HEK293 (cell line): Measurements from ENCODE around the gene FREM1.

Experiments
- CTCF ChIA-PET: fragments of 350-600 bp; formaldehyde crosslinking; extraction: SDS; loops from one replicate; lab custom pipeline; 2021; ENCODE audit warnings: antibody characterized with exemption; lab: Yijun Ruan, JAX
- POLR2A ChIA-PET: fragments of 300-600 bp; formaldehyde crosslinking; extraction: SDS; loops from one replicate; lab custom pipeline; 2020; ENCODE audit warnings: antibody characterized with exemption, inconsistent platforms; lab: Yijun Ruan, JAX
- H3K27ac ChIP-seq: fragments of 200-500 bp; sonication (Bioruptor generic); 2 replicates; pipeline ENCODE4 v1.5.1; 2014; ENCODE audit warnings: low read depth, low read length, control low read depth, inconsistent platforms; ENCODE audit errors: extremely low read depth
- H3K36me3 ChIP-seq, 2 experiments: fragments of 200-500 bp in 1 of 2; sonication (Bioruptor generic) in 1 of 2; 1 replicate in 1 of 2; 2 replicates in 1 of 2; pipeline ENCODE4 v1.5.1; 2014 to 2017; ENCODE audit warnings: inconsistent platforms in 2 of 2, low read length in 2 of 2; ENCODE audit not compliant: control insufficient read depth in 2 of 2, insufficient read depth in 1 of 2
- H3K4me1 ChIP-seq: fragments of 200-500 bp; sonication (Bioruptor generic); 2 replicates; pipeline ENCODE4 v1.5.1; 2014; ENCODE audit warnings: mild to moderate bottlenecking, low read length, inconsistent platforms; ENCODE audit not compliant: control insufficient read depth, insufficient read depth
- H3K4me3 ChIP-seq: 2 replicates; pipeline ENCODE4 v1.5.1; 2011; ENCODE audit warnings: low read depth, mild to moderate bottlenecking, control low read depth, low read length, moderate library complexity
- H3K9me3 ChIP-seq: fragments of 200-500 bp; sonication (Bioruptor generic); 2 replicates; pipeline ENCODE4 v1.5.1; 2014; ENCODE audit warnings: low read depth, low read length, inconsistent platforms; ENCODE audit not compliant: control insufficient read depth, insufficient read depth
- BCL11A ChIP-seq: fragments of 450-650 bp; formaldehyde crosslinking; IDR thresholded peaks from 2 replicates; pipeline ENCODE4 v1.5.1; 2016; ENCODE audit warnings: low read depth, missing biosample characterization, missing genetic modification characterization
- EGR2 ChIP-seq: fragments of 450-650 bp; formaldehyde crosslinking; IDR thresholded peaks from 2 replicates; pipeline ENCODE4 v1.5.1; 2016; ENCODE audit warnings: low read depth, missing biosample characterization, missing genetic modification characterization
- FEZF1 ChIP-seq: fragments of 450-650 bp; formaldehyde crosslinking; IDR thresholded peaks from 2 replicates; pipeline ENCODE4 v1.5.1; 2016; ENCODE audit warnings: missing biosample characterization, missing genetic modification characterization
- GLI4 ChIP-seq: fragments of 450-650 bp; formaldehyde crosslinking; IDR thresholded peaks from 2 replicates; pipeline ENCODE4 v1.5.1; 2016; ENCODE audit warnings: missing biosample characterization, missing genetic modification characterization
- HOXD13 ChIP-seq: sonication (generic); formaldehyde crosslinking; IDR thresholded peaks from 2 replicates; pipeline ENCODE4 v1.8.0; 2022; ENCODE audit warnings: missing genetic modification reagents, borderline replicate concordance
- KLF8 ChIP-seq: fragments of 450-650 bp; formaldehyde crosslinking; IDR thresholded peaks from 2 replicates; pipeline ENCODE4 v1.5.1; 2016; ENCODE audit warnings: missing biosample characterization, missing genetic modification characterization
- PRDM1 ChIP-seq: fragments of 450-650 bp; formaldehyde crosslinking; IDR thresholded peaks from 2 replicates; pipeline ENCODE4; 2016; ENCODE audit warnings: missing biosample characterization, missing genetic modification characterization
- SCRT2 ChIP-seq: fragments of 450-650 bp; formaldehyde crosslinking; IDR thresholded peaks from 2 replicates; pipeline ENCODE4 v1.5.1; 2016; ENCODE audit warnings: missing biosample characterization, missing genetic modification characterization
- TCF7L2 ChIP-seq: IDR thresholded peaks from 2 replicates; pipeline ENCODE4 v1.6.1; 2011; ENCODE audit warnings: low read depth, mild to moderate bottlenecking, inconsistent platforms, low read length, moderate library complexity, borderline replicate concordance
- ZBTB21 ChIP-seq: fragments of 450-650 bp; formaldehyde crosslinking; IDR thresholded peaks from 2 replicates; pipeline ENCODE4 v1.5.1; 2017; ENCODE audit warnings: missing biosample characterization, missing genetic modification characterization
- ZNF140 ChIP-seq: fragments of 450-650 bp; formaldehyde crosslinking; IDR thresholded peaks from 2 replicates; pipeline ENCODE4 v1.5.1; 2016; ENCODE audit warnings: missing biosample characterization, missing genetic modification characterization
- ZNF223 ChIP-seq: fragments of 450-650 bp; formaldehyde crosslinking; IDR thresholded peaks from 2 replicates; pipeline ENCODE4 v1.5.1; 2016; ENCODE audit warnings: missing biosample characterization, missing genetic modification characterization
- ZNF391 ChIP-seq: fragments of 450-650 bp; formaldehyde crosslinking; IDR thresholded peaks from 2 replicates; pipeline ENCODE4 v1.5.1; 2016; ENCODE audit warnings: low read depth, missing biosample characterization, missing genetic modification characterization, borderline replicate concordance
- ZNF510 ChIP-seq: fragments of 450-650 bp; formaldehyde crosslinking; IDR thresholded peaks from 2 replicates; pipeline ENCODE4 v1.5.1; 2018; ENCODE audit warnings: mild to moderate bottlenecking, missing genetic modification characterization, missing biosample characterization; ENCODE audit not compliant: insufficient replicate concordance
- ZNF544 ChIP-seq: fragments of 450-650 bp; formaldehyde crosslinking; IDR thresholded peaks from 2 replicates; pipeline ENCODE4 v1.5.0; 2017; ENCODE audit warnings: missing biosample characterization, missing genetic modification characterization
- ZNF596 ChIP-seq: fragments of 450-650 bp; IDR thresholded peaks from 2 replicates; pipeline ENCODE4 v1.5.0; 2018; ENCODE audit warnings: missing biosample characterization, mild to moderate bottlenecking, missing genetic modification characterization, moderate library complexity
- ZNF610 ChIP-seq: fragments of 450-650 bp; formaldehyde crosslinking; IDR thresholded peaks from 2 replicates; pipeline ENCODE4 v1.5.1; 2016; ENCODE audit warnings: missing biosample characterization, missing genetic modification characterization, borderline replicate concordance
- ZNF621 ChIP-seq: fragments of 450-650 bp; formaldehyde crosslinking; IDR thresholded peaks from 2 replicates; pipeline ENCODE4 v1.5.1; 2017; ENCODE audit warnings: missing biosample characterization, missing genetic modification characterization
- ZNF623 ChIP-seq: fragments of 450-650 bp; formaldehyde crosslinking; IDR thresholded peaks from 2 replicates; pipeline ENCODE4 v1.5.1; 2016; ENCODE audit warnings: missing biosample characterization, missing genetic modification characterization
- ZNF768 ChIP-seq: fragments of 450-650 bp; formaldehyde crosslinking; IDR thresholded peaks from 2 replicates; pipeline ENCODE4 v1.5.1; 2018; ENCODE audit warnings: missing biosample characterization, mild to moderate bottlenecking, missing genetic modification characterization
- ZNF785 ChIP-seq: fragments of 450-650 bp; formaldehyde crosslinking; IDR thresholded peaks from 2 replicates; pipeline ENCODE4 v1.5.1; 2016; ENCODE audit warnings: missing biosample characterization, missing genetic modification characterization
- TF ChIP-seq, protein P1 (sequence below): fragments of 450-650 bp; formaldehyde crosslinking; IDR thresholded peaks from 2 replicates; pipeline ENCODE4 v1.5.1; 2016; ENCODE audit warnings: missing biosample characterization, missing genetic modification characterization
- TF ChIP-seq, protein P2 (sequence below): fragments of 450-650 bp; formaldehyde crosslinking; IDR thresholded peaks from 2 replicates; pipeline ENCODE4 v1.5.1; 2016; ENCODE audit warnings: missing biosample characterization, missing genetic modification characterization, low read depth
- TF ChIP-seq, protein P3 (sequence below): fragments of 450-650 bp; formaldehyde crosslinking; IDR thresholded peaks from 2 replicates; pipeline ENCODE4 v1.5.1; 2017; ENCODE audit warnings: missing biosample characterization, missing genetic modification characterization
- TF ChIP-seq, protein P4 (sequence below): fragments of 450-650 bp; formaldehyde crosslinking; optimal IDR thresholded peaks from 2 replicates; pipeline ENCODE3; 2016; ENCODE audit warnings: missing biosample characterization, mild to moderate bottlenecking, missing genetic modification characterization

FREM1 gene

DNA sequence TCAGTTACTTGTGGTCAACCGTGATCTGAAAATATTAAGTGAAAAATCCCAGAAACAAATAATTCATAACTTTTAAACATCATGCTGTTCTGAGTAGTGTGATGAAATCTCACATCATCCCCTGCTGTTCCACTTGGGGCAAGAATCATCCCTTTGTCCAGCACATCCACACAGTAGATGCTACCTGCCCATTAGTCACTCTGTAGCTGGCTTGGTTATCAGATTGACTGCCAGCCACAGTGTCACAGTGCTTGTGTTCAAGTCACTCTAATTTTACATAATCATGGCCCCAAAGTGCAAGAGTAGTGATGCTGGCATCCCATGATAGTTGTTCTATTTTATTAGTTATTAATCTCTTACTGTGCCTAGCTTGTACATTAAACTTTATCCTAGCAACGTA lies 148.6 kb downstream of the FREM1 start:
- no peaks in the 10 kb centered on the region for H3K4me1 ChIP-seq
- POLR2A ChIA-PET: no interaction called here
- H3K27ac ChIP-seq: no peak overlapping the region
- CTCF ChIA-PET: no interaction called here
- no peaks in the 10 kb centered on the region for H3K9me3 ChIP-seq
- H3K4me3 ChIP-seq: no peak overlapping the region
- no peak for TF ChIP-seq ZNF621
- no peak for TF ChIP-seq ZNF768 (tag by site-specific recombination)
- no peak for TF ChIP-seq TCF7L2
- TF ChIP-seq KLF8 (tag by site-specific recombination): no peak
- TF ChIP-seq, protein P1, sequence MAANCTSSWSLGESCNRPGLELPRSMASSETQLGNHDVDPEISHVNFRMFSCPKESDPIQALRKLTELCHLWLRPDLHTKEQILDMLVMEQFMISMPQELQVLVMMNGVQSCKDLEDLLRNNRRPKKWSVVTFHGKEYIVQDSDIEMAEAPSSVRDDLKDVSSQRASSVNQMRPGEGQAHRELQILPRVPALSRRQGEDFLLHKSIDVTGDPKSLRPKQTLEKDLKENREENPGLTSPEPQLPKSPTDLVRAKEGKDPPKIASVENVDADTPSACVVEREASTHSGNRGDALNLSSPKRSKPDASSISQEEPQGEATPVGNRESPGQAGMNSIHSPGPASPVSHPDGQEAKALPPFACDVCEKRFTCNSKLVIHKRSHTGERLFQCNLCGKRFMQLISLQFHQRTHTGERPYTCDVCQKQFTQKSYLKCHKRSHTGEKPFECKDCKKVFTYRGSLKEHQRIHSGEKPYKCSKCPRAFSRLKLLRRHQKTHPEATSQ (tag by site-specific recombination): no peak
- TF ChIP-seq ZNF391 (tag by site-specific recombination): no peak
- no peak for TF ChIP-seq ZNF596
- no peak for TF ChIP-seq PRDM1 (tag by site-specific recombination)
- TF ChIP-seq ZNF623: no peak
- TF ChIP-seq ZNF544 (tag by site-specific recombination): no peak
- TF ChIP-seq, protein P2, sequence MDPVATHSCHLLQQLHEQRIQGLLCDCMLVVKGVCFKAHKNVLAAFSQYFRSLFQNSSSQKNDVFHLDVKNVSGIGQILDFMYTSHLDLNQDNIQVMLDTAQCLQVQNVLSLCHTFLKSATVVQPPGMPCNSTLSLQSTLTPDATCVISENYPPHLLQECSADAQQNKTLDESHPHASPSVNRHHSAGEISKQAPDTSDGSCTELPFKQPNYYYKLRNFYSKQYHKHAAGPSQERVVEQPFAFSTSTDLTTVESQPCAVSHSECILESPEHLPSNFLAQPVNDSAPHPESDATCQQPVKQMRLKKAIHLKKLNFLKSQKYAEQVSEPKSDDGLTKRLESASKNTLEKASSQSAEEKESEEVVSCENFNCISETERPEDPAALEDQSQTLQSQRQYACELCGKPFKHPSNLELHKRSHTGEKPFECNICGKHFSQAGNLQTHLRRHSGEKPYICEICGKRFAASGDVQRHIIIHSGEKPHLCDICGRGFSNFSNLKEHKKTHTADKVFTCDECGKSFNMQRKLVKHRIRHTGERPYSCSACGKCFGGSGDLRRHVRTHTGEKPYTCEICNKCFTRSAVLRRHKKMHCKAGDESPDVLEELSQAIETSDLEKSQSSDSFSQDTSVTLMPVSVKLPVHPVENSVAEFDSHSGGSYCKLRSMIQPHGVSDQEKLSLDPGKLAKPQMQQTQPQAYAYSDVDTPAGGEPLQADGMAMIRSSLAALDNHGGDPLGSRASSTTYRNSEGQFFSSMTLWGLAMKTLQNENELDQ: no peak
- TF ChIP-seq SCRT2: no peak
- TF ChIP-seq, protein P3, sequence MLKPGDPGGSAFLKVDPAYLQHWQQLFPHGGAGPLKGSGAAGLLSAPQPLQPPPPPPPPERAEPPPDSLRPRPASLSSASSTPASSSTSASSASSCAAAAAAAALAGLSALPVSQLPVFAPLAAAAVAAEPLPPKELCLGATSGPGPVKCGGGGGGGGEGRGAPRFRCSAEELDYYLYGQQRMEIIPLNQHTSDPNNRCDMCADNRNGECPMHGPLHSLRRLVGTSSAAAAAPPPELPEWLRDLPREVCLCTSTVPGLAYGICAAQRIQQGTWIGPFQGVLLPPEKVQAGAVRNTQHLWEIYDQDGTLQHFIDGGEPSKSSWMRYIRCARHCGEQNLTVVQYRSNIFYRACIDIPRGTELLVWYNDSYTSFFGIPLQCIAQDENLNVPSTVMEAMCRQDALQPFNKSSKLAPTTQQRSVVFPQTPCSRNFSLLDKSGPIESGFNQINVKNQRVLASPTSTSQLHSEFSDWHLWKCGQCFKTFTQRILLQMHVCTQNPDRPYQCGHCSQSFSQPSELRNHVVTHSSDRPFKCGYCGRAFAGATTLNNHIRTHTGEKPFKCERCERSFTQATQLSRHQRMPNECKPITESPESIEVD: no peak
- TF ChIP-seq ZNF610 (tag by site-specific recombination): no peak
- no peak for TF ChIP-seq HOXD13 (CRISPR knock-in tag)
- TF ChIP-seq ZNF140 (tag by site-specific recombination): no peak
- TF ChIP-seq, protein P4, sequence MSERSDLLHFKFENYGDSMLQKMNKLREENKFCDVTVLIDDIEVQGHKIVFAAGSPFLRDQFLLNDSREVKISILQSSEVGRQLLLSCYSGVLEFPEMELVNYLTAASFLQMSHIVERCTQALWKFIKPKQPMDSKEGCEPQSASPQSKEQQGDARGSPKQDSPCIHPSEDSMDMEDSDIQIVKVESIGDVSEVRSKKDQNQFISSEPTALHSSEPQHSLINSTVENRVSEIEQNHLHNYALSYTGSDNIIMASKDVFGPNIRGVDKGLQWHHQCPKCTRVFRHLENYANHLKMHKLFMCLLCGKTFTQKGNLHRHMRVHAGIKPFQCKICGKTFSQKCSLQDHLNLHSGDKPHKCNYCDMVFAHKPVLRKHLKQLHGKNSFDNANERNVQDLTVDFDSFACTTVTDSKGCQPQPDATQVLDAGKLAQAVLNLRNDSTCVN (tag by site-specific recombination): no peak
- TF ChIP-seq, all 188 proteins: peak for 0
- no peaks in the 10 kb centered on the region for H3K36me3 ChIP-seq

DNA sequence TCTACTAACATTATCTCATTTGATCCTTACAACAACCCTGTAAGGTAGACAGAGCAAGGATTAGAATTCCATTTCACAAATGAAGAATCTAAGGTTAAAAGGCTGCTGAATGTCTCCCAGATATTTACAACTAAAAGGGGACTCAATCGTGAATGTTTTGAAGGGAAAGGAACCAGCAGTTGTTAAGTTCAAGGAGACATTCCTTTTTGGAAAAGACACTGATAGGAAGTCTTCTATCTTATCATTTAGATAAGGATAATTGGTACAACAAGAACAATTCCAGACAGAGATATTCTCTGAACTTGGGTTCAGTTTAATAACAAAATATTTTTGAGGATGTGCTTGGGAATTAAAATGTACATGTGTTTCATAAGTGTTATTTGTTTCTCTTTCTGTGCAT lies 150.2 kb downstream of the FREM1 start:
- POLR2A ChIA-PET: no interaction called here

More for the DNA sequence above, 150.2 kb downstream of the FREM1 start:
- Histone ChIP-seq H3K27ac (no peak overlapping the region), H3K9me3 (no peaks in the 10 kb centered on the region), H3K36me3 (no peaks in the 10 kb centered on the region), H3K4me3 (no peak overlapping the region), H3K4me1 (no peaks in the 10 kb centered on the region)
- TF ChIP-seq ZBTB21 (tag by site-specific recombination) (no peak), ZNF510 (tag by site-specific recombination) (no peak), ZNF785 (tag by site-specific recombination) (no peak), GLI4 (tag by site-specific recombination) (no peak), BCL11A (no peak), FEZF1 (tag by site-specific recombination) (no peak), ZNF223 (no peak), EGR2 (tag by site-specific recombination) (no peak)
- CTCF ChIA-PET: interaction anchor here (0.6 to 1.8 kb wide), 2 partner anchors 9 to 24 kb away, joined by 3 to 9 read pairs; no protein-coding TSS in a partner anchor
